Fibroblast of peridontal ligament (primary cell): ENCODE results near the gene FLNB.

ENCODE experiments used
- DNase-seq: peaks from one replicate; pipeline ENCODE4 v3.0.0-alpha.2; 2010; ENCODE audit errors: extremely low read depth

The FLNB gene

DNA sequence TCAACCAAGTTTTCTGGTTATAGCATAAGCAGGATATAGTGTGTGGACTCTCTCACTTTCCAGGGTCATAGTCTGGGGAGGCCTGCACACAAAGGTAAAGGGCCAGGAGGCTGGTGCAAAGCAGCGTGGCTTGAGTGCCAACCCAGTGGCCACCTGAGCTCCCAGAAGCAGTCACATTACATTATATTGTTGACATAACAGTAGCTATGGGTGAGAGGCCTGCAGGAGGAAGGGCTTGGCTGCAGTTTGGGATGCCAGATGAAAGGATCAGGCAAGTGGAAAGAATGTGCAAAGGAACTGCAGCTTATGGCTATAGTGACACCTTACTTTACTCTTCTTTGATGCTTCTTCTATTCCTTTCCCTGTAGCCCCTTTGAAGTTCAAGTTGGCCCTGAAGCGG lies 96.5 kb downstream of the FLNB start:
- DNase-seq = no peak

DNA sequence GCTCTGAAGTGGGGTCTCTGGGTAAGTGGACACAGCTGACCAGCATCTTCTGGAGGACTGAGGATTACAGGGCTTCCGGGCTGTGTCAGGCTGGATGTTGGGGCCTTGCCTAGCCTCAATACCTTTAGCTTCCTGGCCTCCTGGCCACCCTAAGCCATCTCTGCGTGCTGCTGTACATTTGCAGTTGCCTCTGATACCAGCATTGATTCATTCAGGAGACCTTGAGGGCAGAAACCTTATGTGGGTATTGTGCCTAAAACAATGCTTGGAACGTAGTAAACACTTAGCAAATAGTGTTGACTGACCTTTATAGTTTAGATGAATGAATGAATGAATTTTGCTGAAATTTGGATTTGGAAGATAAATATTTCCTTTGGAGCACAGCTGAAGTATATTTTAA lies 97.0 kb downstream of the FLNB start:
- DNase-seq = no peak

DNA sequence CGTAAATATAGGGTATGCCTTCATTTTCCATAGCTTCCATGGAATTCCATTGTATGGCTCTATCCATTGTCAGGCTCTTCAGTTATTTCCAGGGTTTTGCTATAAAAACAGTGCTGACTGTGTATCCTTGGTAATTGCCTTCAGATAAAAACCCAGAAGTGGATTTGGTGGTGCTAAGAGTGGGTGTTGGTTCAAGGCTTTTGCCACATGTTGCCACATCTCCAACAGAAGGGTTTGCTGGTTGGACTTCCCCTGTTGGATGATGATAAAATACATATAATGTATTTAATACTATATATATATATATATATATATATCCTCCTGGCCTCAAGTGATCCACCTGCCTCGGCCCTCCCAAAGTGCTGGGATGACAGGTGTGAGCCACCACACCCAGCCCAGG lies 97.8 kb downstream of the FLNB start:
- no peak for DNase-seq

DNA sequence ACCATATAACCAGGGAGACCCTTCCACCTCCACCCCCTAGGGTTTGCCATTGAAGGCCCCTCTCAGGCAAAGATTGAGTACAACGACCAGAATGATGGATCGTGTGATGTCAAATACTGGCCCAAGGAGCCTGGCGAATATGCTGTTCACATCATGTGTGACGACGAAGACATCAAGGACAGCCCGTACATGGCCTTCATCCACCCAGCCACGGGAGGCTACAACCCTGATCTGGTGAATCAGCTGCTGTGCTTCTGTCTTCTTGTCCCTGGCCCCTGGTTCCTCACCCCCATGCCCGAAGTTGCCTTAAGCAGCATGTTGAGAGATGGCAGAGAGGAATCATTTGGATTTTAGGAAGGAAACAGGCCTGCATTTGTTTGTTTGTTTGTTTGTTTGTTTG lies 98.4 kb downstream of the FLNB start:
- DNase-seq = no peak

DNA sequence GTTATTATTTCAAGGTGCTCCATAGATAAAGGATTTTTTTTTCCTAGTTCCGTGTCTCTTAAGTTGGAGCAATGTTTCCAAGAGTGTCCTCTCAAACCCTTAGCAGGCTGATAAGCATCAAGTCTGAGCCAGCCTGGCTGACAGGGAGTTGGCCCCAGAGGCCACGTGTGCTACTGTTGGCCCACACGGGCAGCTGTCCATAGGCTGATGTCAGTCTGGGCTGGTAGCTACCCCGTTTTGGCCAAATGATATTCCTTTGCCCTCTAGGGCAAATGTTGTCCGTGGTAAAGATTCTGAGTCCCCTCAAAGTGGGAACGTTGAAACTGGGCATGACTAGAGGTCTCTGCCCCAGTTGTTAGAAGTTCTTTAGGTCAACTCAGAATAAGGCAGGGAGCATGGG lies 99.4 kb downstream of the FLNB start:
- DNase-seq = no peak

DNA sequence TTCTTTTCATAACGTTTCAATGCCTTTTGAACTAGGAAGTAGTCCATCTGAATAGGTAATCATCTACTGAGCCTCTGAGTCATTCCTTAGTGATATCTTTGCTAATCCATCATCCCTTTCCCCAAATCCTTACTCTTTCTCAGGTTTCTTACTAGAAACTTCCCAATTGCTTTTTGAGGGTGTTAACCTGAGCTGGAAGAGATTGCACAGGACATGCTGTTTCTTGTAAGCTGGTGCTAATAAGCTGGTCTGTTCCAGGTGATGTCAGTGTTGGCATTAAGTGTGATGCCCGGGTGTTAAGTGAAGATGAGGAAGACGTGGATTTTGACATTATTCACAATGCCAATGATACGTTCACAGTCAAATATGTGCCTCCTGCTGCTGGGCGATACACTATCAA lies 101.5 kb downstream of the FLNB start:
- DNase-seq = no peak

DNA sequence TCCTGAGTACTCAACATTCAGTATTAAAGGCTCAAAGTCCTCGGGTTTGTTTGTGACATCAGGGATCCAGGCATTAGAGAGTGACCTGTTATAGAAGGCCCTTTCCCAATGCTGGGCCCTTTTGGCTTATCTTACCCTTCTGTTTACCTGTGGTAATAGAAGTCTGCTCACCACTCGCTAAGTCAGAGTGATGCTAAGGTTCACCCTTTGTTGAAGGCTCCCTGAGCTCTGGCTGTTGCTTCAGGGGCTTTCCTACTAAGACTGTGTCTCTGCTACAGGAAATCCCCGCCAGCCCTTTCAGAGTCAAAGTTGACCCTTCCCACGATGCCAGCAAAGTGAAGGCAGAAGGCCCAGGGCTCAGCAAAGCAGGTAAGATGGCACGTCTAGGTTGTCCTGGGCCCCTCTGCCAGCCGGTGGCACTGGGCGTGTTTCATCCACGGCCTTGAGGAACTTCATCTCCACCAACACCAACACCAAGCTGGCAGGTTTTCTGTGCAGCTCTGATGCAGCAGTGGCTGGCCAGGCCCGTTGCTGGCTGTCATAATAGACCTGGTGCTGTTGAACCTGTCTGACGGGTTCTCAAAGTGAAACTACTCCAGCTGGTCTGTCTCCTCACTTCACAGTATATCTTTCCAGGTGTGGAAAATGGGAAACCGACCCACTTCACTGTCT lies 103.4 kb downstream of the FLNB start:
- DNase-seq = no peak

DNA sequence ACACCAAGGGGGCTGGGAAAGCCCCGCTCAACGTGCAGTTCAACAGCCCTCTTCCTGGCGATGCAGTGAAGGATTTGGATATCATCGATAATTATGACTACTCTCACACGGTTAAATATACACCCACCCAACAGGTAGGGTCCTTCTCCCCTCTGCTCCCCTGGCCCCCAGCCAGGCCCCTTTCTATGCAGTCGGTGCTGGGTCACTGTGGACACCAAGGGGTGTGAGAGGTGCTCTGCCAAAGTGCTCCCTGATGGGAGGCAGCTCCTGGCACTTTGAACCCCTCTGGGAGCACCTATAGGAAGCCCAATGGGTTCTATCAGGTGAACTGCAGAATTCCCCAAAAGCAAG lies 103.9 kb downstream of the FLNB start:
- DNase-seq = no peak

DNA sequence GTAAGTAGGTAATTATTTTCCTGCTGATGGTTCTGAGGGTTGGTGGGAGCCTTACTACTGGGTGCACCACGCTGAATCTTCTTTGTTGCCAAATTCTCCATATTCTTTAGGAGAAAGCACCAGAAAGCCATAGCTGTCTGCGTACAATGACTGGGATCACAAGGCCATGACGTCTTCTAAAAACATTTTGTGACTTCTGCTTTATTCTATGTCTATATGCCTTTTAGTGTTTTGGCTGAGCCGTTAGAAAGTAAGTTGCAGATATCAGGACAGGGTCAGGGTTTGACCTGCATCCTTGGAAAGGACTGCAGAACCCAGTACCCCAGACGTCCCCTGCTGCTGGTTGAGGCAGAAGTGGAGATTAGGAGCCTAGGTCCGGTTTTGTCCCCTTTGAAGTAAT lies 107.0 kb downstream of the FLNB start:
- DNase-seq = no peak

DNA sequence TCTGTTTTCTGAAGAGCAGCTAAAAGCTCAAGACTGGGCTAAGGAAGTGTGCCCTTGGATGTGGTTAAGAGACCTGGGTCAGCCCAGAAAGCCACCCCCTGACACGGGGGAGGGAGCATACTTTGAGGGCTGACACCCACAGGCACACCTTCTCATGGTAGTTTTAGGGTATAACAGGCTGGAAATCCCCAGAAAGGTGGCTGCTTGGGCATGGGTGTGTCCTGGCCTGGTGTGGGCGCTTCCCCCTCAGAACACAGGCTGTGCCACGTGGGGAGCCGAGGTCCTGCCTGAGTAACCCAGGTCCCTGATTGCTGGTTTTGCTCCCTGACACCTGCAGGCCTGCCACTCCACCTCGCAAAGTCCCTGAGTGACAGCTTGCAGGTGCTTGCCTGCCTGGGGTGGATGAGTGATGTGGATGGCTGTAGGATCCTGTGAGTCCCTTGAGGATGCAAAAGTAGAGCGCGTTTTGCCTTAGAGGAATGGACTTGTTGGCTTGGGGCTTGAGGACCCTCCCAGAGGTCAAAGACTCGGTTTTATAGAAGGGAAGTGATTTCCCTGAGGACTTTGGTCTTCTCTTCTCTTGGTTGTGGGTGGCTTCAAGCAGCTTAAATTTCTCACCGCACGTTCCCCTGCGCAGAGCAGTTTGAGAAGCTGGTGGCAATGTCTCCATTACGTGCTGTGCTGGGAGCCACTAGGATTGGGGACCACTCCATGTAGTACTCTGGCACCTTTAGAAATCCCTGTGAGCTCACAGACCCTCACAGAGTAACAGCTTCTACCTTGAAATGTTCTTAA lies 108.1 kb downstream of the FLNB start:
- DNase-seq = no peak

DNA sequence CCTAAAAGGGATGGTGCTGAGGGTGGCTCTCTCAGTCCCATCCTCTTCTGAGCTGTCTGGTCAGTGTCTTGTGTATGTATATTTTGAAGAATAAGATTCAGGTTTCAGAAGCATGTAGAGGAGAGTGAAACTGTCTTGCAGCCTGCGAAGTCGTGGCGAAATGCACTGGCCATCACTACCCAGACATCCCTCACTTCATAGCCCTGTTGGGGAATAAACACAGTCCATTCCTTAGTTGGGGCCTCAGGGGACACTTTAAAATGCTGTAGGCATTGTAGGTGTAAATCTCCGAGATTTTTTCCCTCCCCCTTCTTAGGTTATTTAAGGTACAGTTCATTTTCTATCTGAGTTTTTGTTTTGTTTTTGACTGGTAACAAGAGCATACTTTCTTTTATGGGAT lies 108.8 kb downstream of the FLNB start:
- DNase-seq = no peak

DNA sequence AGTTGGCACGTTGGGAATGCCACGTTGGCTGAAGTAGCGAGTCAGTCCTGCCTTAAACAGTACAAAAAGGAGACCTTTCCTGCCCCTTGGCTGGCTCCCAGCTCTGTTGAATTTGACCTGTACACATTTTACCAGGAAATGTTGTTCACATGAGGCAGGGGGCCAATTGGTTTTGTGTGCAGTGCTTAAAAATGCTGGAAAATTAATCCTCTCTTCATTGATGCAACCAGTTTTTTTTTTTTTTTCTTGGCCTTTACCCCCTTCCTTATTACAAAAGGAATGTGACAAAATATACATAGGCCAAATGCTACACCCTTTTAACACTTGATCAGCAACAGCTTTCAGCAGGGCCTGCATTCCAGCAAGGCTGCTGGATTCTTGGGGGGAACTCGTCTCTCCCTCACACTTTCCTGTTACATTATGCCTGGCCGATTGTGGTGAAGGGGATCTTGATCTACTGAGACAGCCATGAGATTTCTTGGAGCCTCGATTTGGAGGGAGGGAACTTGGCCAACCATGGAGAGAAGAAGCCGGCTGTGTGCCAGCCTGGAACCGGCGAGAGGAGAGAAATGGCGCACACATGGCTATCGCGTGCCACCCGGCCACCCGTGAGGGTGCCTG lies 109.4 kb downstream of the FLNB start:
- DNase-seq = peak; percentile 14

DNA sequence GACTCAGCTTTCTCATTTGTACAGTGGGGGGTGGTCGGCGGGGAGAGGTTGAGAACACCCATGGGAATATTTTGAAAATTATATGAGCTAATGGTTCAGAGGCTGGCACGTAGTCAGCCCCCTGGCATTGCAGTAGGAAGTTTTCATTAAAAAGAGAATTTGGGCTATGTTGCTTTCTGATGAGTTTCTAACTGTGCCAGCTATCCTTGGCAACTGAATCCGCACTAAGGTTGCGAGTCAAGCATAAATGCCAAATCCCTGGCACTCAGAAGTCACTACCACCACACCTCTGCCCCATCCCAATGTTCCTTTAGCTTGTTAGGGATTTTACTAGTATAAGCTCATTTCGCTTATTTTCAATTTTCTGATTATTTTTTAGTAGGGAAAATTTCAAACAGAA lies 111.0 kb downstream of the FLNB start:
- DNase-seq = no peak

DNA sequence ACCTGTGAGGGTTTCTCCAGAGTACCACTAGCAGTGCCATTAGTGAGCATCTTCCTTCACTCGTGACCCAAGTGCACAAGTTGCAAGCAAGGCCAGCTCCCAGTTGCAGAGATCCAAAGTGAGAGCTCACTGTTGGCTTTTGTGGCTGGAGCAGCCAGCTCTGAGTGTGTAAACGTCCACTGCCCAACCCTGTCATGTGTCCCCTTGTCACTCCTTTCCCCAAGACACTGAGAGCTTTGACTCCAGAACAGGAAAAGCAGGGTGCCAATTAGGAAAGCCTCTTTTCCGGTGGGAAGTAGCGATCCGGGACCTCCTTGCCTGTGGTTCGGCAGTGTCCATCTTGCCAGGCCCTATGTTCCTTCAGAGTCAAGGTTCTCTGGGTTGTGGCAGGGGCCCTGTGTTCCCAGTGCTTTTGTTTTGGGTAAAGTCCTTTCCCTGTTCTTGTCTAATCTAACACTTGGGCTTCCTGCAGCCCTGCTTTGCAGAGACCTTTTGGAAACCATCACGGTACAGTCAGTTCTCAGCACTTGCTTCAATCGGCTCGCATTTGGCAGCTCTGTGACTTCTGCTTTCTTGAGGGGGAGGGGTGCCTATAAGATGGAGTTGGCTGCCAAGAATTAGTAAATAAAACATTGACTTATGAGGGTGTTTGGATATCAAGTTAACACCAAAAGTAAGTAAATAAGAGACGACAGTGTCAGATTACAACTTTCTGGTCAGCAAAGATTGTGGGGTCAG lies 112.0 kb downstream of the FLNB start:
- no peak for DNase-seq

DNA sequence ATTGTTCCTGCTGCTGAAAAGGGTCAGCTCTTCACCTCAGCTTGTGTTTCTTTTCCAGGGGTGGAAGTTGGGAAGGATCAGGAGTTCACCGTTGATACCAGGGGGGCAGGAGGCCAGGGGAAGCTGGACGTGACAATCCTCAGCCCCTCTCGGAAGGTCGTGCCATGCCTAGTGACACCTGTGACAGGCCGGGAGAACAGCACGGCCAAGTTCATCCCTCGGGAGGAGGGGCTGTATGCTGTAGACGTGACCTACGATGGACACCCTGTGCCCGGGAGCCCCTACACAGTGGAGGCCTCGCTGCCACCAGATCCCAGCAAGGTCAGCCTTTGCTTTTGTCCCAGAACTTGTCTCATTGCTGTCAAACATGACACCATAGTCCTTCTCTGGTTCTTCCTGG lies 113.0 kb downstream of the FLNB start:
- DNase-seq = no peak

DNA sequence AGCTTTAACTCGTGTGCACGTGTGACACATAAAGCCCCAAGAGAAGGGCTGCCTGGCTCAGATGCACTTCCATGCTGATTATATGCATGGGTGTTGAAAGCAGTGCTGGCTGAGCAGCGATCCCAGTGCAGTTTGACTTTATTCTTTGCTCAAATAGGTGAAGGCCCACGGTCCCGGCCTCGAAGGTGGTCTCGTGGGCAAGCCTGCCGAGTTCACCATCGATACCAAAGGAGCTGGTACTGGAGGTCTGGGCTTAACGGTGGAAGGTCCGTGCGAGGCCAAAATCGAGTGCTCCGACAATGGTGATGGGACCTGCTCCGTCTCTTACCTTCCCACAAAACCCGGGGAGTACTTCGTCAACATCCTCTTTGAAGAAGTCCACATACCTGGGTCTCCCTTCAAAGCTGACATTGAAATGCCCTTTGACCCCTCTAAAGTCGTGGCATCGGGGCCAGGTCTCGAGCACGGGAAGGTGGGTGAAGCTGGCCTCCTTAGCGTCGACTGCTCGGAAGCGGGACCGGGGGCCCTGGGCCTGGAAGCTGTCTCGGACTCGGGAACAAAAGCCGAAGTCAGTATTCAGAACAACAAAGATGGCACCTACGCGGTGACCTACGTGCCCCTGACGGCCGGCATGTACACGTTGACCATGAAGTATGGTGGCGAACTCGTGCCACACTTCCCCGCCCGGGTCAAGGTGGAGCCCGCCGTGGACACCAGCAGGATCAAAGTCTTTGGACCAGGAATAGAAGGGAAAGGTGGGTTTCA lies 114.9 kb downstream of the FLNB start:
- no peak for DNase-seq

DNA sequence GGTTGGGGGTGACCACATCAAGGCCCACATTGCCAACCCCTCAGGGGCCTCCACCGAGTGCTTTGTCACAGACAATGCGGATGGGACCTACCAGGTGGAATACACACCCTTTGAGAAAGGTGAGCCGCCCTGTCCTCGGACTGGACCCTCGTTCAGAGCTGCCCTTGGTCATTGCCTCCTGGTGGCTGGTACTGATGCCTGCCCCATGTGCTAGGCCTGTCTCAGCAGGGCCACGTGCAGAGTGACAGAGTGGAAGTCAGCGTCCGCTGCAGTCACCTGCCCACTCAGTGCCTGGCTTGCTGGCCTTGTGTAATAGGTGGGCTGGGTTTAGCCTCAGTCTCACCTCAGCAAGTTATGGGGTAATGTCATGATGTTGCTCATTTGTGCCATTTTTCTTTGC lies 116.2 kb downstream of the FLNB start:
- DNase-seq = no peak

DNA sequence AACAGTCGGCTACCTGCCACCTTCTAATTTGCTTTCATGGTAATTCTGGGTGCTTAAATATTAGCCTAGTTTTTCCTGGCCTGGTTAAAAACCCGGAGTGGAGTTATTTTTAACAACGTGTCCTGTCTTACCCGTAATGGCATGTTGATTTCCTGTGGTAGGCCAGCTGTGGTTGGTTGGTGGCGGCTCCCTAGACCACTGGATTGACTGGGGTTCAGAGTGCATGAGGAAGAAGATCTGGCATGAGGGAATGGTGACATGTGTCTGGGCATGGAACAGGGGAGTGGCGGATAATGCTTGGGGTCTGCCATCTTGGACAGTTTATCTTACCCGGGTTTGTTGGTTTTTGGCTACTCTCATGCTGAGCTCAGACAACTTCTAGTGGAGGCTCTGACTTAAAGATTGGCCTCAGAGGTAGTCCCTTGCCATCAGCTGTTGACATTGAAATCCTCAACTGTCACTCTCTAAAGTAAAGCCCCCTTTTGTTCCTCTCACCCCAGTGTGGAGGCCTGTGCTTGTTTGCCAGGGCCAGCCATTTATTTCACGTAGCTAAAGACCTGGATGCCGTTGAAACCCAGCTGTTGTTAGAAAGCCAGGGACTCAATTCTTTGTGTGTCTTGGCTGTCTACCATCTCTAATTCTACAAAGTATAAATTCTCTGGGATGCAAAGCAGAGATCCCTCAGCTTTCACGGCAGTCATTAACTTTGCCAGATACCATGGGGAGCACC lies 121.0 kb downstream of the FLNB start:
- DNase-seq = no peak

DNA sequence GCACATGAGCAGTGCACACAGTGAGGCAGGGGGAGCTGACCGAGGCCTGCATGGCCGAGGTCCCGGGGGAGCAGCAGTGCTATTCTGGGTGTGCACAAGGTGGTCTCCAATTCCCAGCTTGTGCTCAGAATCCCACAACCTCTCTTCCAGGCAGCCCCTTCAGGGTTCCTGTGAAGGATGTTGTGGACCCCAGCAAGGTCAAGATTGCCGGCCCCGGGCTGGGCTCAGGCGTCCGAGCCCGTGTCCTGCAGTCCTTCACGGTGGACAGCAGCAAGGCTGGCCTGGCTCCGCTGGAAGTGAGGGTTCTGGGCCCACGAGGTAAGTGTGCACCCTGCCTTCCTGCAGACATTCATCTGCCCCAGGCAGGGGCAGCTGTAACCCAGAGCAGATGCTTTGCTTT lies 122.4 kb downstream of the FLNB start:
- DNase-seq = no peak

DNA sequence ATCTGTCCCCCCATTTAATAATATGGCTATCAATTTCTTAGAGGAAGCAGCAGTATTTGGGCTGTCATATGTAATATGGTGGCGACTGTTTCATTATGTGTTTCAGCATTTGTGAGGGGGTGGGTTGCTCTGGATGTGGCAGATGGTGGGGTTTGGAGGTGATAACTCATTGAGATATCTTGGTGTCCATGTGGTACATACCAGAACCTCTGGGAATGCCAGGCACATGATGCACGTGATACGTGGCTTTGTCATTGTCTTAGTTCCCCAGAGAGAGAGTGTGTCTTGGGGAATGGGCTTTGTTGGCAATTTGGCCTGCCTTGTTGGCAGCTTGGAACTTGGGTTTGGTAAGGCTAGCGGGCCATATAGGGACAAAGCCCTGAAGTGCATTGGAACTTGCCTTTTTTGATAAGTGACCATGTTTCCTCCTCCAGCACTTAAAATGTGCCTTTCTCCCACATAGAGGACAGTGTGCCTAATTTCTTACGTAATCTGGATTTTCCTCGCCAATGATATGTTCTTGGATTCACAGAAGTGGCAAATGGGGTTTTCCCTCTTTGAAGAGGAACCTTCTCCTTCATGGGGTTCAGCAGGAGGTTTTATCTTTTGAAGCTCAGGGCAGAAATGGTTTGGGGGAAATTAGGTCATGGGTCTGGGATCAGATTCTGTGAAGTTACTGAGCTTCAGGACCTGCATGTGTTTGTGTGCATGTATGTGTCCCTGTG lies 123.0 kb downstream of the FLNB start:
- no peak for DNase-seq

DNA sequence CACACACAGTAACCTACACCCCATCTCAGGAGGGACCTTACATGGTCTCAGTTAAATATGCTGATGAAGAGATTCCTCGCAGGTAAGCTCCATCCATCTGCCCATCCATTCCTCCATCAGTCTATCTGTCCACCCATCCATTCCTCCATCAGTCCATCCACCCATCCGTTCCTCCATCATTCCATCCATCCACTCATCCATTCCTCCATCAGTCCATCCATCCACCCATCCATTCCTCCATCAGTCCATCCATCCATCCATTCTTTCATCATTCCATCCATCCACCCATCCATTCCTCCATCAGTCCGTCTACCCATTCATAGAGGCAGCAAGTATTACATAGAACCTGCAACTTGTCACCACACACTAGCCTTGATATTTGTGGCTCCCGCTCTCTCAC lies 124.6 kb downstream of the FLNB start:
- no peak for DNase-seq
